Measurements from ENCODE around the gene TECTA. TPM values are rescaled to one million over a fixed set of nuclear protein-coding genes. Genes with fewer than 3 reads are reported as not detected.

TECTA gene
- total RNA-seq, 1 donor from 2014 or later: 0.87 TPM

DNA sequence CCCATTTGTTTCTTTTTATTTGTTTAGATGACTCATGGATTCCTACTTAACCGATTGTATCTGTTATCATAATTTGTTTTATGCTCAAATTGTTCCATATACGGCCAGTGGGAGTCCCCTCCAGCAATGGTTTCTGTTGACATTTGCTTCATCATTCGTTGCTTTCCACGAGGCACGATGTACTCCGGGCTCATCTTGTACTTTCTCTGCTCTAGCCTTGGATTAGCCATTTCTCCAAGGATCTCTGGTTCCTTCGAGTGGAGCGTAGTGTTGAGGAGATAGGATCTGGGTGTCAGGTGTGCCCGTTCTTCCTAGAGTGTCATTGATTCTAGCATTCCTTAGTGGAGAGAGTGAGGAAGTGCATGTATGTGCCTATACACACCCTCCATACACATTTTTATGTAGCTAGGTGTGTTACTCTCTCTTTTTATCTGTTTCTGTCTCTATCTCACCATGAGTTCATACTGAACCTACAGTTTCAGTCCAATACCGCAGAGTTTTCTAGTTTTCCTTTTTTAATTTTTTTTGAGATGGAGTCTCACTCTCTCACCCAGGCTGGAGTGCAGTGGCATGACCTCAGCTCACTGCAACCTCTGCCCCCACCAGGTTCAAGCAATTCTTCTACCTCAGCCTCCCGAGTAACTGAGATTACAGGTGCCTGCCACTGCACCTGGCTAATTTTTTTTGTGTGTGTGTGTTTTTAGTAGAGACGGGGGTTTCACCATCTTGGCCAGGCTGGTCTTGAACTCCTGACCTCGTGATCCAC, 31.4 kb downstream of the TECTA start:
- TF ChIP-seq, protein P1, sequence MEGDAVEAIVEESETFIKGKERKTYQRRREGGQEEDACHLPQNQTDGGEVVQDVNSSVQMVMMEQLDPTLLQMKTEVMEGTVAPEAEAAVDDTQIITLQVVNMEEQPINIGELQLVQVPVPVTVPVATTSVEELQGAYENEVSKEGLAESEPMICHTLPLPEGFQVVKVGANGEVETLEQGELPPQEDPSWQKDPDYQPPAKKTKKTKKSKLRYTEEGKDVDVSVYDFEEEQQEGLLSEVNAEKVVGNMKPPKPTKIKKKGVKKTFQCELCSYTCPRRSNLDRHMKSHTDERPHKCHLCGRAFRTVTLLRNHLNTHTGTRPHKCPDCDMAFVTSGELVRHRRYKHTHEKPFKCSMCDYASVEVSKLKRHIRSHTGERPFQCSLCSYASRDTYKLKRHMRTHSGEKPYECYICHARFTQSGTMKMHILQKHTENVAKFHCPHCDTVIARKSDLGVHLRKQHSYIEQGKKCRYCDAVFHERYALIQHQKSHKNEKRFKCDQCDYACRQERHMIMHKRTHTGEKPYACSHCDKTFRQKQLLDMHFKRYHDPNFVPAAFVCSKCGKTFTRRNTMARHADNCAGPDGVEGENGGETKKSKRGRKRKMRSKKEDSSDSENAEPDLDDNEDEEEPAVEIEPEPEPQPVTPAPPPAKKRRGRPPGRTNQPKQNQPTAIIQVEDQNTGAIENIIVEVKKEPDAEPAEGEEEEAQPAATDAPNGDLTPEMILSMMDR (IDR thresholded peaks at IDR 0.05): no peak
- ATAC-seq (no peak), DNase-seq (no peak)
- no peak overlapping the region for H3K27ac ChIP-seq
- H3K36me3 ChIP-seq: no peaks in the 10 kb centered on the region
- H3K4me1 ChIP-seq: no peaks in the 10 kb centered on the region
- intact Hi-C loops (cut with DNase I): no loop called here
- H3K4me3 ChIP-seq: no peak overlapping the region
- no peaks in the 10 kb centered on the region for H3K9me3 ChIP-seq
- H3K27me3 ChIP-seq: no peaks in the 10 kb centered on the region

DNA sequence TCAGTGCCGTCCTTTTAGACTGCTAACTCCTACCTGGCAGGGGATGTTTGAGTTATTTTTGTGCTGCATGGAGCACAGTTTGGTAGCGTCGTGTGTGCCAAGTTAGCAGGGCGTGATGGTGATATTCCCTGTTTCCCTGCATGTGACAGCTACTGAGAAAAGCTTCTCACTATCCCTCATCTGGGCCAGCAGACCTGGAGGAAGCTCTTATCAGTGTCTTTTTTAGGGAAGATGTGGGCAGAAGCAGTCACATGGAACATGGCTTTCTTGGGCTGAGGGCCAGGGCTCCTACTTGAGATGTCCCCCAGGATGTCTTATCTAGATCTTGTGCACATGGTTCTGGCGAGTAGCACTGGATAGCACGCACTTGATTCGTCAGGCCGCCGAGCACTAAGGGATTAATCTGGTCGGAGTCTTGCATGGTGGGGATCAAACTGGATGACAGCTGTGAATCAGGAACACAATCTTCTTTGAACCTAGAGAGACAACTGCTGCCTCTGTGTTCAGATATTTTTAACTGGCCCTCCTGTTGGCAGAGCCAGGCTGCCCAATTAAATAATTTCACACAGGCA, 33.8 kb downstream of the TECTA start:
- TF ChIP-seq, protein P1 (IDR thresholded peaks at IDR 0.05): no peak
- ATAC-seq (no peak), DNase-seq (no peak)
- Histone ChIP-seq H3K9me3 (no peaks in the 10 kb centered on the region), H3K27me3 (no peaks in the 10 kb centered on the region), H3K4me1 (no peaks in the 10 kb centered on the region), H3K27ac (no peak overlapping the region), H3K4me3 (no peak overlapping the region), H3K36me3 (no peaks in the 10 kb centered on the region)
- intact Hi-C loops (cut with DNase I): no loop called here

DNA sequence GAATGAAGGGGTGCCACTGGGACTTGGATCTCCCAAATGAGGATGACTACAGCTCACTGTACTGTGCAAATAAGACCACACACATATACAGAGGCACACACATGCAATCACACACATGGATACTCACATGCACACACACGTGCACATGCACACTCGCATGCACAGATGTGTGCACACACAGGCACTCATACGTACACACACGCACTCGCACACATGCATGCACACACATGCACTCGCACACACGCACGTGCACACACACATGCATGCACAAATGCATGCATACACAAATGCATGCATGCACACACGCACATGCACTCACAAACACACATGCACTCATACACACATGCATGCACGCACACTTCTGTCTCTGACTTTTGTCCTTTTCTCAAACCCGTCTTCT, 36.0 kb downstream of the TECTA start:
- TF ChIP-seq, protein P1 (IDR thresholded peaks at IDR 0.05): no peak
- H3K27ac ChIP-seq: no peak overlapping the region
- intact Hi-C loops (cut with DNase I): no loop called here
- H3K4me1 ChIP-seq: no peaks in the 10 kb centered on the region
- DNase-seq (no peak), ATAC-seq (no peak)
- no peaks in the 10 kb centered on the region for H3K27me3 ChIP-seq
- H3K4me3 ChIP-seq: no peak overlapping the region
- no peaks in the 10 kb centered on the region for H3K9me3 ChIP-seq
- no peaks in the 10 kb centered on the region for H3K36me3 ChIP-seq

DNA sequence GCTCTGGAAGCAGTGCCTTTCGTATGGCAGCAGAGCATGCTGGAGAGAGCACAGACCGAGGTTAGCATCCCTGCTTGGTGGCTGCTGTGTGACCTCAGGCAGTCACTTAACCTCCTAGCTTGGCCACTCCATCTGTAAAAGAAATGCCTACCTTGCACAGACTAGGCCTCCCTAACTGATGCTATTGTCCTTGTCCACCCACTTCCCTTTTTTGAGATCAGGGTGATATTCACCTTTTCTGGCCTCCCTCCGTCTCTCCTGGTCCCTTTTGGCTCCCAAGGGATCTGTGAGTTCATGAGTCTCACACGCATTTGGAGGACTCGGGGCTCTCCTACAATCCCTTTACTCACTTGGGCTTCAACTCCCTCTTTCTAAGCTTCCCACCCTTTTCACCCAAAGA, 37.2 kb downstream of the TECTA start:
- DNase-seq (no peak), ATAC-seq (no peak)
- intact Hi-C loops (cut with DNase I): no loop called here
- H3K36me3 ChIP-seq: no peaks in the 10 kb centered on the region
- no peaks in the 10 kb centered on the region for H3K4me1 ChIP-seq
- H3K27ac ChIP-seq: no peak overlapping the region
- no peaks in the 10 kb centered on the region for H3K9me3 ChIP-seq
- H3K4me3 ChIP-seq: no peak overlapping the region
- TF ChIP-seq, protein P1 (IDR thresholded peaks at IDR 0.05): no peak
- no peaks in the 10 kb centered on the region for H3K27me3 ChIP-seq

DNA sequence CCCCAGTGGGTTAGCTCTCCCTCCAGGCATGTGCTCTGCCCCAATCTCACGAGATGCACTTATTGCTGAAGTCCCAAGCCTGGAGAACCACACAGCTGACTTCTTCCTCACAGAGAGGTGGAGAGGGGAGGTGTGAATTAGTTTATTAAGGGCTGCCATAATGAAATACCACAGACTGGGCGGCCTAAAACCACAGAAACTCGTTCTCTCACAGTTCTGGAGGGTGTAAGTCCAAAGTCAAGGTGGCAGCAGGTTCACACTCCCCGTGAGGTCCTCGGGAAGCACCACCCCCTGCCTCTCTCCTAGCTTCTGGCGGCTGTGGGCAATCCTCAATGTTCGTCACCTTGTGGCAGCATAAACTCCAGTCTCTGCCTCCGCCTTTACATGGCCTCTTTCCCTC, 39.3 kb downstream of the TECTA start:
- intact Hi-C loops (cut with DNase I): no loop called here
- ATAC-seq (no peak), DNase-seq (no peak)
- H3K4me1 ChIP-seq: no peaks in the 10 kb centered on the region
- no peaks in the 10 kb centered on the region for H3K27me3 ChIP-seq
- H3K27ac ChIP-seq: no peak overlapping the region
- no peaks in the 10 kb centered on the region for H3K36me3 ChIP-seq
- H3K9me3 ChIP-seq: no peaks in the 10 kb centered on the region
- TF ChIP-seq, protein P1 (IDR thresholded peaks at IDR 0.05): no peak
- H3K4me3 ChIP-seq: no peak overlapping the region

All from upper lobe of right lung (tissue), 1 donor.